GM18868 (cell line): ENCODE measurements around the gene THEM5.
A peak's percentile ranks its signal among the peaks of the same experiment; 100 is the strongest.
"Not testable (repeated sequence)": the region's sequence is repeated elsewhere in the genome, so short reads cannot be mapped to it uniquely, and the experiment has no call there.

ENCODE experiments used
- ATAC-seq: cut with Tn5 transposase; IDR thresholded peaks from one replicate; pipeline ENCODE4 v1.9.1; 2021; ENCODE audit warnings: mild to moderate bottlenecking, moderate library complexity; ENCODE audit not compliant: unreplicated experiment

THEM5 gene

DNA sequence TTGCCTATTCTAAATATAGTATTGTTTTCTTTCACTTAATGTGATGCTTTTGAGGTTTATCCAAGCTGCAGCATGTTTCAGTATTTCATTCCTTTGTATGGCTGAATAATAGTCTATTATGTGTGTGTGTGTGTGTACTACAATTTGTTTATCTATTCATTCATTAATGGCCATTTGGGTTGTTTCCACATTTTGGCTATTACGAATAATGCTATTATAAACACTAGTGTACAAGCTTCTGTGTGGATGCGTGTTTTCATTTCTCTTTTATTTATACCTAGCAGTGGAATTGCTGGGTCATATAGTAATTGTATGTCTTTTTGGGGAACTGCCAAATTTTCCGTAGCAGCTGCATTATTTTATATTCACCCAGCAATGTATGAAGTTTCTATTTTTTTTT is 15.0 kb upstream of the THEM5 start:
- ATAC-seq: no peak

DNA sequence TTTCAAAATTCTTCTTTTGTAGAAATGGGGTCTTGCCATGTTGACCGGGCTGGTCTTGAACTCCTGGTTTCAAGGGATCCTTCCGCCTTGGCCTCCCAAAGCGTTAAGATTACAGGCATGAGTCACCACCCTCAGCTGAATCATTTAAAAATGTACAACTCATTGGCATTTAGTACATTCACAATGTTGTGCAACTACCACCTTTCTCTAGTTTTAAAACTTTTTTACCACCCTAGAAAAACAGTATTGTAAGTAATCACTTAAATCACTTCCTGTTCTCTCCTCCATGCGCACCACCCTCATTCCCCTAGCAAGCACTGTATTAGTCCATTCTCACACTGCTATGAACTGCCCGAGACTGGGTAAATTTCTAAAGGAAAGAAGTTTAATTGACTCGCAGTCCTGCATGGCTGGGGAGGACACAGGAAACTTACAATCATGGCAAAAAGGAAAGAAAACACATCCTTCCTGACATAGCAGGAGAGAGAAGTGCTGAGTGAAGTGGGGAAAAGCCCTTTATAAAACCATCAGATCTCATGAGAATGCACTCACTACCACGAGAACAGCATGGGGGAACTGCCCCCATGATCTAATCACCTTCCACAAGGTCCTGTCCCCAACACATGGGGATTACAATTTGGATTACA is 14.4 kb upstream of the THEM5 start:
- no peak for ATAC-seq

DNA sequence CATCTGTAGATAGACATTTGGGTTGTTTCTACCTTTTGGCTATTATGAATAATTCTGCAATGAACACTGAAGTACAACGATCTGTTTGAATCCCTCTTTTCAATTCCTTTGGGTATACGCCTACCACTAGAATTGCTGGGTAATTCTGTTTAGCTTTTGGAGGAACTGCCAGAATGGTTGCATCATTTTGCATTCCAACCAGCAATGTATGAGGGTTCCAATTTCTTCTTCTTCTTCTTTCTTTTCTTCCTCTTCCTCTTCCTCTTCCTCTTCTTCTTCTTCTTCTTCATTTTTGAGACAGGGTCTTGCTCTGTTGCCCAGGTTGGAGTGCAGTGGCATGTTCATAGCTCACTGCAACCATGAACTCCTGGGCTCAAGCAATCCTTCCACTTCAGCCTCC is 13.8 kb upstream of the THEM5 start:
- no peak for ATAC-seq

GRCh38 chr1:151864411-151864810 is 10.9 kb upstream of the THEM5 start:
- no peak for ATAC-seq

DNA sequence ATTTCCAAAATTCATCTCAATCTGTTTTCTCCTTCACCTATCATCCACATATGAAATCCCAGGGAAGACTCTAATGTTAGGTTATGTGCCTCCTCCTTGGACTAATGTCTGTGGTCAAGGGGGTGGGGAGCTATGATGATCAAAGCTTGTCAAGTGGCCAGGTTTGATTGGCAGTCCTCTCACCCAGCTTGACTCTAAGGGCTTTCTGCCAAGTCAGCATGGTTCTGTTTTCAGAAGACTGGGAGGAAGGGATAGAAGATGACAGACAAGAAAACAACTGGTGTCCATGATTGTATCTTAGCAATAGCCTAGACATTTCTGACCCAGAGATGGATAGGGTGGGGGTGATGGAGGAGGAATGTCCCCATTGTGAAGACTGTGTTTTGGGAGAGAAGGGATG is 9.1 kb upstream of the THEM5 start:
- ATAC-seq: no peak

DNA sequence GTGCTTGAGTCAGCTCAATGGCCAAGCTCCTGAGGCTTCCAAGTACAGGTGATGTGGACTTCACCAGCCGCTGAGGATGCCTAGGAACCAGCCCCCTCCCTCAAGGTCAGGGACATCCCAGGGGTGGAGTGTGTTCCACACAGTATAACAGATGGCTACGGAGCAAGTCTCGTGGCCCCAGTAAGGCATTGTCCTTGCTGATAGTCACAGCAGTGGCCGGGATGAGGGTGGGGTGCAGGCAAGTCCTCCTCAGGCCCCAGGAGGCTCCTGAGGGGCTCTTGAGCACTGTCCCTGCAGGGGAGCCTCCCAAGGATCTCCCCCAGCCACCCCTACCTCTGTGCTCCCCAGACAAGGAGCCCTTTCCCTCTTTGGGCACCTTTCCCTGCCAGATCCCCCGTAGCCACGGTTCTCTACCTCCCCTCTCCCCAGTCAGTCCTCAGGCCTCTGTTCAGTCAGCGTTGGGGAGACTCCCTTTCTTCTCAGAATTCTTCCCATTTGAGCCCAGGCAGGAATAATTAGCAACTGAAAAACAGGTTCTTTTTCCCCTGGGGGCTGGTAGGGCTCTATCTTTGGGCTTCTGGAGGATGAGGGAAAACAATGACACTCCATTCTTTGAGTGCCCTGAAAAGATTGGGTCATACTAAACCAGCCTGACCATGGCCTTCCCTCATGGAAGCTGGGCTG is 7.1 kb upstream of the THEM5 start:
- ATAC-seq: no peak

- no peak for ATAC-seq
Measured at GRCh38 chr1:151859891-151860293, 6.4 kb upstream of the THEM5 start.

DNA sequence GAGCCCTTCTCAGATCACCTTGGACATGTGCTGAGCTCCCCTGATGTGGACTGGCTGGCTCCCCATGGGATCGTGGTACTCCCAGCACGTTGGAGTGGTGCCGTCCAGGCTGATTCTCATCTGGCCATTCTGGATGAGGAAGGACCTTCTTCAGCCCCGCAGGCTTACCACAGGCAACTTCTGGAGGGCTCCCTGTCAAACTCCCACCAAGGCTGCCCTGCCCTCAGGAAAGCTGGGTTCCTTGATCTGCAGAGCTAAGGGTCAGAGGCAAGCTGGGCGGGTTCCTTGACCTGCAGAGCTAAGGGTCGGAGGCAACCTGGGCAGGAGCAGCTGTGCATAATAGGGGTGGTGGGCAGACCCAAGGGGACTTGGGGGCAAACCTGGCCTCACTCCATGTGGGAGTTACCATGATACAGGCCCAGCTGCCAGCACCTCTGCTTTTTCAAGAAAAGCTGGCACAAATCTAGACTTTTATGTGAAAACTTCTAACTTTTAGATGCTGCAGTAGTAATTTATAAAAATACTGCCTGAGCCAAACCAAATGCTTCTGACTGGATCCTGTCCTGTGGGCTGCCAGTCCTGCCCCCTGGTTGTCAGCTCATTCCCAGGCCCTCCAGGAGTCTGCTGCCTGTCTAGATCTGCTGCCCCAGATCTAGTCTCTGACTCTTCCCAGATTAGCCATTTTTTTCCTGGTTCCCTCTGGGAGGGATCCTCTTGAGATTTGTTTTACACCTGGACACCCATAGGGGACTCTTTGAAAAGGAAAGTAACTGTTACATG is 5.6 kb upstream of the THEM5 start:
- ATAC-seq: no peak

DNA sequence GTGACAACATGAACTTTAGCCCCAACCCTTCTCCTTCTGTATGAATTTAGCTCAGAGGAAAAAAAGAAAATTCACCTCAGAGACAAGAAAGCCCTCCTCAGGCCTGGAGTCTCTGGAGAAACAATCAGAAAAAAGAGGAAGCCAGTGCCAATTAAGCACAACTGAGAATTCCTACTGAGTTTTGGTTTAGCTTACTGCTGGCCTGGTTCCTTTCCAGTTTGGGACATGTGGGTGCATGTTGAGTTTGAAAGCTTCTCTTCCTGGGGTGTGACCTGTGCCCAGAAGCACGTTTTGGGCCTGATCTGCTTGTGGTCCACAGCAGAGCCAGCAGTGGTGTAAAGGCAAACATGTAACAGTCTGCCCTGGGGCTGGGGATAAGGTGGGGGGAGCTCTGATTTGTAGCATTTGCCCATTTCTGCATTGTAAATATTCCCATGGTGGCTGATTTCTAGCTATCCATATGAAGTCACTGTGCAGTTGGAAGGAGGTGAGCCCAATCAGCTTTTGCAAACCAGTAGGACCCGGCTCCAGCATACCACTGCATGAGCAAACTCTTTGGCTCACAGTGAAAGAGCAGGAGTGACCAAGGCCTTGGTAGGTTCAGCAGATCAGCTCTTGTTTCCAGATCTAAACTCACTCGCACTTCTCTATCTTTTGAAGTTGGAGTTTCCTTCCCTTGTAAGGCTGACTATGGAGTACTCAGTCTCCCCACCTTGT is 4.7 kb upstream of the THEM5 start:
- no peak for ATAC-seq

GRCh38 chr1:151855933-151856332 is 2.4 kb upstream of the THEM5 start:
- no peak for ATAC-seq

DNA sequence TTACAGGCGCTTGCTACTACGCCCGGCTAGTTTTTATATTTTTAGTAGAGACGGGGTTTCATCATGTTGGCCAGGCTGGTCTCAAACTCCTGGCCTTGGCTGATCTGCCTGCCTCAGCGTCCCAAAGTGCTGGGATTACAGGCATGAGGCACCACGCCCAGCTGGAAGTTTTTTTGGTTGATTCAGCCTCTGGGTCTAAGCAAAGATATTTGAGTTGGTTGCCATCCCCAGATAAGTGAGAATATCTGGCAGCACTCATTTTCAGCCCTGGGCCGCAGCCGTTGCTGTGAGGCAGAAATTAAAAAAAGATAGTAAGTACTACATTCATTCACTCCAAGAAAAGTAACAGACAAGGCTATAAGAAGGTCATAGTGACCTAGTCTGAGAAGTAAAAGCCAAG is 2.0 kb upstream of the THEM5 start:
- ATAC-seq: not testable (repeated sequence)

- no peak for ATAC-seq
Measured at GRCh38 chr1:151854658-151855057, 1.1 kb upstream of the THEM5 start.

DNA sequence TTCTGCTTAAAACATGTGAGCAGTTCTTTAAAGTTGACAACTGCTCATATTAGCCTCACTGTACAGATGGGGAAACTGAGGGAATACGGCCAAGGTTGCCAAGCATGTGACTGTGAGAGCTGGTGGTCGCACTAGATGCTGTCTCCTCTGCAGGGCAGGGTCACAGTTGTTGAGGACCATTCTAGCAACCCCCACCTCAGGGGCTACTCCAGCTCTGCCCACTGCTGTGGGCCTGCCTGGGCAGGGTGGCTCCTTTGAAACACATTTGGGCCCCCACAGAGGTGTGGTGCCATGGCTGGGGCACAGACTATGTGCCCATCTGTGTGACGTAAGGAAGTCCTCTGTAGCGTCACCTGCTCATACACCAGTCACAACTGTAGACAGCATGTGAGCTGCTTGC is 779 bp downstream of the THEM5 start:
- no peak for ATAC-seq

DNA sequence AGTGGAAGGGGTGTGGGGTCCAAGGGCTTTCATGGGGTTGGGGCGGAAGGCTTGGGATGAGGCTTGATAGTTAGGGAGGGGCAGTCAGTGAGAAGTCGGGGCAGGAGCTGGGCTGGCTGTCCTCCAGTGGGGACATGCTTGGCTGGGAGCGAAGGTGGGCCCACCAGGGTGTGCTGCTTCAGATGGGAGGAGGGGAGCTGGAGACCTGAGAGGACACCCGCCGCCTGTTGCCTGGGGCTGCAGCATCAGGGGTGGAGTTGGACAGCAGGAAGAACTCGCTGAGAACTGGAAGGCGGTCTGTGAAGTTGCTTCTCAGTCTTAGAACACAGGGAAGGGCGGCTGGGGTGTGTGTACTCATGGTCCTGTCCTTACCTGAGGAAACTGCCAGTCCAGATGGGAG is 1.6 kb downstream of the THEM5 start:
- no peak for ATAC-seq

DNA sequence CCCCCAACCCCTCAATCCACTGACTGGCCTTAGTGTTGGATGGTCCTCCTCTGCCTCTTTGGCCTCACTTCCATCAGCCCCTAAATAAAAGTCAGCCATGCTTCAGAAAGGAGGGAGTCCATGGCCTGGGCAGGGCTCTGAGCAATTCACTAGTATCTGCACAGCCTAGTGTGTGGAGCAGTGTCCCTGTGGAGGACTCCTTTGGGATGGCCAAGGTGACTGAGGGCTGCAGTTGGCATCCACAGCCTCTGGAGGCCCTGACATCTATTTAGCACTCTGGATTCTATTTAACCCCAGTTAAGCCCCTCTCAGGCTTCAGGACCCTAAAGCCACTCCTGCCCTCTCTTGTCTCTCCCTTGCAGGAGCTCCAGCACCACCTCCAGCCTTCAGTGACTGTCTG is 3.6 kb downstream of the THEM5 start:
- no peak for ATAC-seq

GRCh38 chr1:151849126-151849525 is 4.4 kb downstream of the THEM5 start:
- no peak for ATAC-seq

DNA sequence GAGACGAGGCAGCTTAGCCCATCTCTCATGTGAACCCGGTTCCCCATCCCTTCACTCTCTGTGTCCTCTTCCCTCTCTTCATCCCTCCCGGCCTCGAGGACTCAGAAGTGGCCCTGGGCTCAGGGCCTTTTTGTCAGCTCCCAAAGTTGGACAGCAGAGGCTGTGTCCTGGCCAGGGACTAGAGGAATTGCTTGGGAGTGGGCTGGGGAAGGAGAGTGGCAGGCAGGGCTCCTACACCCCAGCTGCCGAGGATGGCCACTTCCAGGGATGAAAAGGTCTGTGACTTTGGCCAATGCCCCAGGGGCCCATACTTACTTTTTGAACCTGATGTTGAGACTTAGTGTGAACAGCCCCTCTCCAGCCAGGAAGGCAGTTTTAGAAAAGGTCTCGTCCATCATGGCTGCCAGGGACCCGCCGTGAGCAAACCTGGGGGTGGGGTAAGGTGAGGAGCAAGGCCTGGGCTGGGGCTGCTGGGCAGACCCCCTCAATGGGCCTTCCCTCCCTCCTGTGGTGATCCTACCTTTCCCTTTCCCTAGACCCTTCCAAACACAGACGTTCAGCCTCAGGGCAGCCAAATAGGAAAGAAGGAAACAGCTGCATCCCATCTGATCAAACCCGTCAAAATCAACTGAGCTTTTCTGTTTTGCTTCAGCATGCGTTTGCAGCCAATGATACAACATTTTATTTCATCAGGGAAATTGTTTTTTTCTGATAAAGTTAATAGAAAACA is 5.5 kb downstream of the THEM5 start:
- ATAC-seq: no peak

GRCh38 chr1:151846686-151847237 is 6.8 kb downstream of the THEM5 start:
- ATAC-seq: no peak

DNA sequence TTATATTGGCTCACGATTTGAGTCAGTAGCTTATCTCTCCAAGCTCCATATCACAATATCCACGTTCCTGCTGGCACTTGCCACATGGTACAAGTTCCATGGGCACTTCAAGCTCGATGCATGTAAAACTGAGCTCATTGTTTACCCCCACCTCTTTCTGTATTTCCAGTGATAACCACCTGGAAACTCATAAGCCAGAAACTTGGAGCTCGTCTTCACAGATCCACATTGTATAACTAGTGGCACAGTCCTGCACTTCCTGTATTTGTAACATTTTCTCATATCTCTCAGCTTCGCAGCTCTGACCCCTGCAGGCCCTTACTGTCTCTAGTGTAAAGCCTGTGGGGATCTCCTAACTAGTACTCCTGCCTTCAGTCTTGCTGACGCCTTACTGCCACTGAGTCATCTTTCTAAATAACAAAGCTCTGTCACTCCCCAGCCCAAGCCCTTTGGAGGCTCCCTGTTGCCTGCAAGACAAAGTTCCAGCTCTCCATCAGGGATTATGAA is 7.4 kb downstream of the THEM5 start:
- peak; percentile 40 for ATAC-seq

GRCh38 chr1:151843398-151843797 is 10.1 kb downstream of the THEM5 start:
- no peak for ATAC-seq
